Measurements from ENCODE around the gene BFSP2.

Gene BFSP2

DNA sequence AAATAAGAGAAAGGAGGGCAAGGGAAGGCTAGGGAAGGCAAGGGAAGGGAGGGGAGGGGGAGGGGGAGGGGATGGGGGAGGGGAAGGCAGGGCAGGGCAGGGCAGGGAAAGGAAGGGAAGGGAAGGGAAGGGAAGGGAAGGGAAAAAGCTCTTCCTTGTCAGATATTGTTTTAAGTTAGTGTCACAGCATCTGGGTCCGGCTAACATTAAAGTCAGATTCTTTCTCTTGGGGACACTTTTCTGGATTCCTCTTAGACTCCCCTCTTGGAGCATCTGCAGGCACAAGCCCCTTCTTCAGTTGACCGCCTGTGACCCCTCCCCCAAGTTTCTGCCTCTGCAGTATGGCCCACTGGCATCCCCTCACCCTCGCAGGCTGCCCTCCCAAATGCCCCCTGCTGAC, 26.0 kb downstream of the BFSP2 start:
- H3K4me2 ChIP-seq (ENCODE audit: low read length), result no peak overlapping the region
- H3K79me2 ChIP-seq (ENCODE audit: low read length), result no peaks in the 10 kb centered on the region
- peaks cover 17% of the 10 kb centered on the region for H3K4me1 ChIP-seq (ENCODE audit: low read length)
- TF ChIP-seq CTCF (IDR thresholded peaks at IDR 0.05; ENCODE audit: low read depth, low read length) (no peak), EZH2phosphoT487 (IDR thresholded peaks at IDR 0.05; ENCODE audit: low read depth) (no peak)
- no peaks in the 10 kb centered on the region for H3K9me3 ChIP-seq (ENCODE audit: insufficient read depth, low read length)
- H2AFZ ChIP-seq (ENCODE audit: low read depth, low read length), result no peak overlapping the region
- H3K27me3 ChIP-seq (ENCODE audit: low read depth, low read length), result peaks cover 34% of the 10 kb centered on the region
- no peaks in the 10 kb centered on the region for H3K36me3 ChIP-seq (replicated peaks; ENCODE audit: low read depth, low read length)
- H3K4me3 ChIP-seq (ENCODE audit: low read length), result no peak overlapping the region
- H4K20me1 ChIP-seq (ENCODE audit: insufficient read depth, low read length), result no peaks in the 10 kb centered on the region
- no peak overlapping the region for H3K9ac ChIP-seq (ENCODE audit: low read length)
- no peak overlapping the region for H3K27ac ChIP-seq (ENCODE audit: low read length)

DNA sequence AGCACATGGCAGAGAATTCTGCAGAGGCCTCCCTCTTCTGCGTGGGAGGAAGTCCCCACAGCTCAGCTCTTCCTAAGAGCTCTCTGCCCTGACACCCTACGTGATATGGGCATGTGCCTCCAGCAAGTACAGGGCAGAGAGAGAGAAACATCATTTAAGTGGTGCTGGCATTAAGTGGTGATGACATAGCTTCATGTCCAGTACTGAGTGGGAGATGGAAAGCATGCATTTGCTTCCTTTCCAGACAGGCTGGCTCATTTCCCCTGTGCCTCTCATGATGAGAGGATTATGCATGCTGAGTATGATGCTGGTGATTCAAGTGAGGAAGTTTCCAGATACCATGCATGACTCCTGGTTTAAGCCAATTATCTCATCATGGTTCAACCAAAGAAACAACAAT, 26.9 kb downstream of the BFSP2 start:
- Histone ChIP-seq H2AFZ (ENCODE audit: low read depth, low read length) (no peak overlapping the region), H3K4me1 (ENCODE audit: low read length) (peaks cover 17% of the 10 kb centered on the region), H3K4me3 (ENCODE audit: low read length) (no peak overlapping the region), H4K20me1 (ENCODE audit: insufficient read depth, low read length) (no peaks in the 10 kb centered on the region), H3K79me2 (ENCODE audit: low read length) (no peaks in the 10 kb centered on the region), H3K4me2 (ENCODE audit: low read length) (no peak overlapping the region), H3K27ac (ENCODE audit: low read length) (no peak overlapping the region), H3K9ac (ENCODE audit: low read length) (no peak overlapping the region), H3K27me3 (ENCODE audit: low read depth, low read length) (peaks cover 31% of the 10 kb centered on the region), H3K9me3 (ENCODE audit: insufficient read depth, low read length) (no peaks in the 10 kb centered on the region), H3K36me3 (replicated peaks; ENCODE audit: low read depth, low read length) (no peaks in the 10 kb centered on the region)
- no peak for TF ChIP-seq EZH2phosphoT487 (IDR thresholded peaks at IDR 0.05; ENCODE audit: low read depth)
- no peak for TF ChIP-seq CTCF (IDR thresholded peaks at IDR 0.05; ENCODE audit: low read depth, low read length)

- H3K27me3 ChIP-seq (ENCODE audit: low read depth, low read length), result peaks cover 18% of the 10 kb centered on the region
- H3K4me3 ChIP-seq (ENCODE audit: low read length), result no peak overlapping the region
Observed at GRCh38 chr3:133428552-133428951, 28.7 kb downstream of the BFSP2 start.

DNA sequence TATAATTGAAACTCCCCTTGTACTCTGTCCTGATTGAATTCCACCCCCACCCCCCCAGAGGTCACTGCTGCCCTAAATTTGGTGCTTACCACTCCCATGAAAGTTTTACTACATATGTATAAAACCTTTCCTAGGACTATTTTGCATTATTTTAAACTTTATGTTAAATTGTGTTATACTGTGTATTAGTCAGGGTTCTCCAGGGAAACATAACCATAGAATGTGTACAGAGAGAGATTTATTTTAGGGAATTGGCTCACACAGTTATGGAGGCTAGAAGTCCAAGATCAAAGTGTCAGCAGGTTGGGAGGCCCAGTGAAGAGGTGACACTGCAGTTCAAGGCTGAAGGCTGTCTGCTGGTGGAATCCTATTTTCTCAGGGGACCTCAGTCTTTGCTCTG, 29.2 kb downstream of the BFSP2 start:
- Histone ChIP-seq H3K9ac (ENCODE audit: low read length) (no peak overlapping the region), H3K36me3 (replicated peaks; ENCODE audit: low read depth, low read length) (no peaks in the 10 kb centered on the region), H3K27me3 (ENCODE audit: low read depth, low read length) (peaks cover 18% of the 10 kb centered on the region), H3K4me2 (ENCODE audit: low read length) (no peak overlapping the region), H3K4me3 (ENCODE audit: low read length) (no peak overlapping the region), H4K20me1 (ENCODE audit: insufficient read depth, low read length) (no peaks in the 10 kb centered on the region), H3K27ac (ENCODE audit: low read length) (no peak overlapping the region), H3K9me3 (ENCODE audit: insufficient read depth, low read length) (no peaks in the 10 kb centered on the region), H2AFZ (ENCODE audit: low read depth, low read length) (no peak overlapping the region), H3K4me1 (ENCODE audit: low read length) (peaks cover 12% of the 10 kb centered on the region), H3K79me2 (ENCODE audit: low read length) (no peaks in the 10 kb centered on the region)
- TF ChIP-seq EZH2phosphoT487 (IDR thresholded peaks at IDR 0.05; ENCODE audit: low read depth) (no peak), CTCF (IDR thresholded peaks at IDR 0.05; ENCODE audit: low read depth, low read length) (0 out of 2 replicates have a peak, but pooled peaks have one; percentile 13)

More at GRCh38 chr3:133428552-133428951, 28.7 kb downstream of the BFSP2 start:
- no peaks in the 10 kb centered on the region for H3K36me3 ChIP-seq (replicated peaks; ENCODE audit: low read depth, low read length)
- H3K4me1 ChIP-seq (ENCODE audit: low read length), result peaks cover 12% of the 10 kb centered on the region
- H3K27ac ChIP-seq (ENCODE audit: low read length), result no peak overlapping the region
- no peak overlapping the region for H3K9ac ChIP-seq (ENCODE audit: low read length)
- TF ChIP-seq EZH2phosphoT487 (IDR thresholded peaks at IDR 0.05; ENCODE audit: low read depth) (no peak), CTCF (IDR thresholded peaks at IDR 0.05; ENCODE audit: low read depth, low read length) (no peak)
- H3K79me2 ChIP-seq (ENCODE audit: low read length), result no peaks in the 10 kb centered on the region
- H3K9me3 ChIP-seq (ENCODE audit: insufficient read depth, low read length), result no peaks in the 10 kb centered on the region
- no peak overlapping the region for H3K4me2 ChIP-seq (ENCODE audit: low read length)
- no peaks in the 10 kb centered on the region for H4K20me1 ChIP-seq (ENCODE audit: insufficient read depth, low read length)
- no peak overlapping the region for H2AFZ ChIP-seq (ENCODE audit: low read depth, low read length)

Measured in OCI-LY3 (cell line).